Transverse colon (tissue), 4 donors: ENCODE measurements around the gene NPS. TPM values are rescaled to one million over a fixed set of nuclear protein-coding genes. Genes with fewer than 3 reads are reported as not detected.

Experiments used
- DNase-seq: peaks from one replicate; pipeline ENCODE4 v3.0.0-alpha.2; 2019
- H3K27ac ChIP-seq, 4 donors: fragments of 200-600 bp; sonication (generic); 2 replicates each; pipeline ENCODE4 v1.5.1; 2016 to 2018; ENCODE audit warnings: inconsistent platforms in 4 of 4
- H3K27me3 ChIP-seq: fragments of 200-600 bp; sonication (generic); 2 replicates; pipeline ENCODE4 v1.5.1; 2017; ENCODE audit warnings: inconsistent platforms
- H3K36me3 ChIP-seq, 4 donors: fragments of 200-600 bp; sonication (generic); 2 replicates each; pipeline ENCODE4 v1.5.1; 2017 to 2019; ENCODE audit warnings: inconsistent platforms in 4 of 4
- H3K4me1 ChIP-seq, 4 donors: fragments of 200-600 bp; sonication (generic); 2 replicates each; pipeline ENCODE4 v1.5.1; 2017 to 2020; ENCODE audit warnings: inconsistent platforms in 4 of 4
- H3K4me3 ChIP-seq, 4 donors: fragments of 200-600 bp; sonication (generic); 1 replicate in 1 of 4; 2 replicates in 3 of 4; pipeline versions ENCODE4 v1.5.1 to v1.6.1; 2017 to 2019; ENCODE audit warnings: inconsistent platforms in 4 of 4
- H3K9me3 ChIP-seq, 2 donors: fragments of 200-600 bp; sonication (generic); 2 replicates each; pipeline ENCODE4 v1.5.1; 2017 to 2019; ENCODE audit warnings: inconsistent platforms in 2 of 2
- EP300 ChIP-seq: sonication (generic); formaldehyde crosslinking; IDR thresholded peaks from one replicate; pipeline ENCODE4 v1.6.1; 2017; ENCODE audit warnings: antibody characterized with exemption, low read depth
- POLR2A ChIP-seq: fragments of 450-650 bp; IDR thresholded peaks from one replicate; pipeline ENCODE4 v1.6.1; 2016; ENCODE audit warnings: antibody characterized with exemption, mild to moderate bottlenecking, moderate library complexity
- POLR2AphosphoS5 ChIP-seq, 3 donors: sonication (generic); formaldehyde crosslinking; IDR thresholded peaks; one replicate each; pipeline ENCODE4 v1.6.1; 2016; ENCODE audit warnings: antibody characterized with exemption in 3 of 3
- WGBS, 2 donors: methylation state at CpG; one replicate each; pipeline ENCODE4 v1.1.5; 2018; ENCODE audit warnings: low coverage in 1 of 2; 5-methylcytosine and 5-hydroxymethylcytosine counted together
- in situ Hi-C, 4 donors: fragments of 200-750 bp; cut with MboI; loops; one replicate each; pipeline versions ENCODE4 v1.15.0 to v1.15.1; 2017; ENCODE audit warnings: low sequenced_read_pairs in 3 of 4, low pct_ligation_motif_present in 1 of 4, low pct_unique_long_range_greater_than_20kb in 1 of 4
- intact Hi-C: fragments of 100-400 bp; cut with DNase I; formaldehyde crosslinking; loops from one replicate; pipeline ENCODE4 v1.15.1; 2023; ENCODE audit warnings: low total_unique reads
- total RNA-seq, 4 donors: library from RNA; depleted of rRNA; stranded (reverse); fragments of >200 nt; gene quantifications; one replicate each; pipeline ENCODE4 v1.1.0, GENCODE V29; 2016
- TF ChIP-seq, protein P1 (sequence below), 5 experiments: fragments of 200-600 bp in 3 of 5; fragments of 450-650 bp in 2 of 5; sonication (generic) in 3 of 5; IDR thresholded peaks; 1 replicate in 2 of 5; 2 replicates in 3 of 5; pipeline ENCODE4 v1.5.1; 2016 to 2017; ENCODE audit warnings: antibody characterized with exemption in 5 of 5, inconsistent platforms in 3 of 5, mild to moderate bottlenecking in 2 of 5, moderate library complexity in 1 of 5

The NPS gene
- total RNA-seq, 4 donors from 2014 or later = not detected

DNA sequence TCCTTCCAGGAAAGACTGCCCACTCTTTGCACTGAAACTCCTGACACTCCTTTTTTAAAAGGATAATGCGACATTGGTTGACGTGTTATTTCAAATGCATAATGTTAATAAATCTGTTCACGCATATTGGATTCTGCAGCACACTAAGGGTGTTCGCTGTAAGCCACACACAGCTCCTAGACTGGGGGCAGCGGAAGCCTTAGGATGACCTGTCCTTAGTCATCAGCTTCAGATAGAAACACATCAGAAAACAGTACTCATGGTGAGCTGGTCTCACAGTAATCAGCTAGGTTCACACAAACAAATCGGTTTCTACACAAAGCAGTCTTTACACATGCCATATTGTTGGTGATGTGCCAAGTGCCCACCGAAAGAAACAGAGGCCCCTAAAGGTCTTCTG is 4.3 kb downstream of the NPS start:
- no peaks in the 10 kb centered on the region for H3K9me3 ChIP-seq
- H3K4me1 ChIP-seq = no peaks in the 10 kb centered on the region
- intact Hi-C loops = no loop called here
- 70 to 84% methylated on average over 2 to 7 of the region's 7 CpGs for WGBS, 2 donors
- no peak for DNase-seq
- H3K27ac ChIP-seq = no peak overlapping the region
- no peak overlapping the region for H3K4me3 ChIP-seq
- no peaks in the 10 kb centered on the region for H3K36me3 ChIP-seq
- H3K27me3 ChIP-seq = peaks cover 2% of the 10 kb centered on the region
- in situ Hi-C loops = no loop called here
- TF ChIP-seq POLR2AphosphoS5 (IDR thresholded peaks at IDR 0.05) (no peak), EP300 (no peak), POLR2A (no peak)
- TF ChIP-seq, protein P1, sequence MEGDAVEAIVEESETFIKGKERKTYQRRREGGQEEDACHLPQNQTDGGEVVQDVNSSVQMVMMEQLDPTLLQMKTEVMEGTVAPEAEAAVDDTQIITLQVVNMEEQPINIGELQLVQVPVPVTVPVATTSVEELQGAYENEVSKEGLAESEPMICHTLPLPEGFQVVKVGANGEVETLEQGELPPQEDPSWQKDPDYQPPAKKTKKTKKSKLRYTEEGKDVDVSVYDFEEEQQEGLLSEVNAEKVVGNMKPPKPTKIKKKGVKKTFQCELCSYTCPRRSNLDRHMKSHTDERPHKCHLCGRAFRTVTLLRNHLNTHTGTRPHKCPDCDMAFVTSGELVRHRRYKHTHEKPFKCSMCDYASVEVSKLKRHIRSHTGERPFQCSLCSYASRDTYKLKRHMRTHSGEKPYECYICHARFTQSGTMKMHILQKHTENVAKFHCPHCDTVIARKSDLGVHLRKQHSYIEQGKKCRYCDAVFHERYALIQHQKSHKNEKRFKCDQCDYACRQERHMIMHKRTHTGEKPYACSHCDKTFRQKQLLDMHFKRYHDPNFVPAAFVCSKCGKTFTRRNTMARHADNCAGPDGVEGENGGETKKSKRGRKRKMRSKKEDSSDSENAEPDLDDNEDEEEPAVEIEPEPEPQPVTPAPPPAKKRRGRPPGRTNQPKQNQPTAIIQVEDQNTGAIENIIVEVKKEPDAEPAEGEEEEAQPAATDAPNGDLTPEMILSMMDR (IDR thresholded peaks at IDR 0.05) = no peak

DNA sequence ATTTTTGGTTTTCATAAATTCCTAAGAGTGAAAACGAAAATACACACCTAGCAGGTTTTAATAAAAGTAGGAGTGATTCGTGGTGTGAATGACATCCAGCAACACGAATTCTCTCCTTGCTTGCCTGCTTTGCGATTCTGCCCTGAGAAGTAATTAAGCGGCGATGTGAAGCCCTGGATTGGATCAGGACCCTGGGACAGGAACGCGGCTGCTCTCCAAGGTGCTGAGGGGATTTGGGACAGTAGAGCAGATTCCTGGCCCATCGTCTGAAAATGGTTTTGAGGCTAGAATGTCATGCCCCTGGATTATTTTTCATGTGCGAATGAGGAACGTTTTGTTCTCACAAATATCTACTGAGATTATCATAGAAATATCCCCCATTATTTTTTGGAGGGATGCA is 7.8 kb downstream of the NPS start:
- Histone ChIP-seq H3K4me3 (no peak overlapping the region), H3K36me3 (no peaks in the 10 kb centered on the region), H3K4me1 (no peaks in the 10 kb centered on the region), H3K9me3 (no peaks in the 10 kb centered on the region), H3K27me3 (peaks cover 2% of the 10 kb centered on the region), H3K27ac (no peak overlapping the region)
- in situ Hi-C loops (no loop called here), intact Hi-C loops (no loop called here)
- TF ChIP-seq POLR2AphosphoS5 (IDR thresholded peaks at IDR 0.05) (no peak), POLR2A (no peak), EP300 (no peak)
- TF ChIP-seq, protein P1 (IDR thresholded peaks at IDR 0.05) = no peak
- 10 to 16% methylated on average over 2 to 11 of the region's 11 CpGs for WGBS, 2 donors
- no peak for DNase-seq

DNA sequence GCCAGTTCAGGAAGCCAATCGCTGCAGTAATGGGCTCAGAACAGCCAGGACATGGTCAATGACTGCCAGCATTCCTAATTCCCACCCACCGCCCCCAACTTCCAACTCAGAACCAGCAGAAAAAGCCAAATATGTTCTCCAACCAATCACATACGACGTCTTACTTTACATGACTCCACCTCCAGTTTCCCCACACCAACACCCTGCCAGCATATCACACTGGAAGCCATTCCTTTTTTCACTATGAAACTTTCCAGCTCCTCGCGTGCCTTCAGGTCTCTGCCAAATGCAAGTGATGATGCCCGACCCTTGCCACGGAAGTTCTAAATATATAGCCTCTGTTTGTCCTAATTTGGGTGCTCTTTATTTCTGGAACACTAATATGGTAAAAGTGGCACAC is 12.5 kb downstream of the NPS start:
- no peak for DNase-seq
- Histone ChIP-seq H3K4me1 (no peaks in the 10 kb centered on the region), H3K4me3 (no peak overlapping the region), H3K9me3 (no peaks in the 10 kb centered on the region), H3K27me3 (peaks cover 2% of the 10 kb centered on the region), H3K27ac (no peak overlapping the region), H3K36me3 (no peaks in the 10 kb centered on the region)
- in situ Hi-C loops = no loop called here
- intact Hi-C loops = no loop called here
- TF ChIP-seq POLR2AphosphoS5 (IDR thresholded peaks at IDR 0.05) = no peak
- TF ChIP-seq POLR2A = no peak
- TF ChIP-seq EP300 = no peak
- TF ChIP-seq, protein P1 (IDR thresholded peaks at IDR 0.05) = no peak
- WGBS, 2 donors = 74 to 77% methylated on average over 6 to 8 of the region's 8 CpGs

DNA sequence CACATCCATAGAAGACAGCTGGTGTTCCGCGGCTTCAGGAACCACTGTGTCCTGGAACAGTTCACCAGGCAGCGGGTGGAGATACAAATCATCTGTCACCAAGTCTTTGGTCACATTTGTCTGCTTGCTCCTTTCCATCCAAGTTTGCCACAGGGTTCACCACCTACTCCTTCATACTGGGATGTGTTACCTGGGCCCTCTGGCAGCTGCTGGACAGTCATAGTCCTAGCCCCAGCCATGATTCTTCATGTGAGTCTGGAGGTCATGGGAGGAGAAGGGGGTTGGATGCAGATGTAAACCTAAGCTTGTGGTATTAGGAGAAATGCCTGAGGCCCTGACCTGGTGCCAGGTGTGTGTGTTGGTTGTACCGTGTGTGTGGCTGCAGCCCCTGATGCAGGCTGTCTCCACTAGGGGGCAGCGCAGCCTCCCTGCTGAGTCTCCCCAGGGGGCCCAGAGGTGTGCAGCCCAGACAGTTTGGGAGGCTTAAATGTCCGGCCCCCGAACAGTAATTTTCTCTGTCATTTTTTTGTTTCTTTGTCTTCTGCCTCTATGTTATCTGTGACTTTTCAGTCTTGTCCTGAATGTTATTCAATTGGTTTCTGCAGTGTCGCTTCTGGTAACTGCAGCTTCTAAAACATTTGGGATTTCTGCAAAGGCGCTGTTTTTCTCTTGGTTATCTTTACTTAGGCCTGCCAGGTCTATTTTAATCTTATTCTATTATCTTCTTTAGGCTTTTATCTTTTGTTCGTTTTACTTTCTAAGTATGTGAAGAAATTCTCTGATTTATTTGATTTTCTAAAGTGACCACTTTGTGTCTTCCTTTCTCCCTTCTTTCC is 14.8 kb downstream of the NPS start:
- in situ Hi-C loops = no loop called here
- H3K4me3 ChIP-seq = no peak overlapping the region

More for the DNA sequence above, 14.8 kb downstream of the NPS start:
- TF ChIP-seq EP300 (no peak), POLR2AphosphoS5 (IDR thresholded peaks at IDR 0.05) (no peak), POLR2A (no peak)
- TF ChIP-seq, protein P1 (IDR thresholded peaks at IDR 0.05) = peak; percentile 13 to 59 (median 39)
- intact Hi-C loops = no loop called here
- no peaks in the 10 kb centered on the region for H3K4me1 ChIP-seq
- H3K36me3 ChIP-seq = no peaks in the 10 kb centered on the region
- 65 to 68% methylated on average over 4 to 10 of the region's 10 CpGs for WGBS, 2 donors
- no peaks in the 10 kb centered on the region for H3K9me3 ChIP-seq
- no peak overlapping the region for H3K27ac ChIP-seq
- DNase-seq = peak; percentile 21
- H3K27me3 ChIP-seq = no peaks in the 10 kb centered on the region
